Adrenal gland (tissue), 12 donors: ENCODE data around the gene GLIPR1L1. TPM values are rescaled to one million over a fixed set of nuclear protein-coding genes. Genes with fewer than 3 reads are reported as not detected.
A peak's percentile ranks its signal among the peaks of the same experiment; 100 is the strongest.

Experiments used
- DNase-seq, 7 donors: peaks; one replicate each; pipeline ENCODE4 v3.0.0-alpha.2; 2019 to 2020
- H3K27ac ChIP-seq, 5 donors: fragments of 200-600 bp; sonication (generic) in 4 of 5; 1 replicate in 3 of 5; 2 replicates in 2 of 5; pipeline versions ENCODE4 v1.5.1 to v1.8.0; 2016 to 2020; ENCODE audit warnings: mild to moderate bottlenecking in 1 of 5
- H3K27me3 ChIP-seq: fragments of 200-600 bp; 2 replicates; pipeline ENCODE4 v1.8.0; 2021
- H3K36me3 ChIP-seq, 2 donors: fragments of 200-600 bp; replicated peaks in 1 of 2; 1 replicate in 1 of 2; 2 replicates in 1 of 2; pipeline versions ENCODE4 v1.5.1 to v1.8.0; 2018 to 2022
- H3K4me1 ChIP-seq, 2 donors: fragments of 200-600 bp; replicated peaks in 1 of 2; 1 replicate in 1 of 2; 2 replicates in 1 of 2; pipeline versions ENCODE4 v1.5.1 to v1.8.0; 2018 to 2021
- H3K4me3 ChIP-seq, 4 donors: fragments of 200-600 bp; sonication (generic) in 3 of 4; one replicate each; pipeline ENCODE4 v1.5.1; 2016 to 2018
- H3K9me3 ChIP-seq, 3 donors: fragments of 200-600 bp; sonication (generic) in 1 of 3; replicated peaks in 1 of 3; 1 replicate in 2 of 3; 2 replicates in 1 of 3; pipeline versions ENCODE4 v1.5.1 to v1.8.0; 2016 to 2021
- CTCF ChIP-seq, 6 experiments: fragments of 450-650 bp in 4 of 6; fragments of 200-600 bp in 2 of 6; sonication (generic) in 1 of 6; IDR thresholded peaks; 1 replicate in 5 of 6; 2 replicates in 1 of 6; pipeline versions ENCODE4 v1.5.1 to v1.8.0; 2016 to 2021; ENCODE audit warnings: antibody characterized with exemption in 6 of 6, mild to moderate bottlenecking in 2 of 6, moderate library complexity in 1 of 6
- POLR2A ChIP-seq, 2 donors: fragments of 450-650 bp; IDR thresholded peaks; one replicate each; pipeline ENCODE4 v1.6.1; 2017; ENCODE audit warnings: antibody characterized with exemption in 2 of 2, mild to moderate bottlenecking in 2 of 2, moderate library complexity in 1 of 2
- WGBS, 4 donors: extraction: QIAGEN DNeasy Blood & Tissue Kit in 2 of 4; methylation state at CpG; one replicate each; pipeline versions ENCODE4 v1.1.5 to v1.1.7; 2013 to 2017; 5-methylcytosine and 5-hydroxymethylcytosine counted together
- intact Hi-C, 2 donors: fragments of 100-400 bp; cut with DNase I; formaldehyde crosslinking; loops; one replicate each; pipeline versions ENCODE4 v1.14.1 to v1.15.0; 2022 to 2023
- polyA plus RNA-seq, 3 donors: library from polyadenylated mRNA; stranded (reverse); fragments of 200-250 nt in 2 of 3; fragments of 350-450 nt in 1 of 3; fragmentation: Illumina TruSeq in 1 of 3; extraction: RNeasy Lipid Tissue Mini Kit (QIAGEN cat#74804) in 1 of 3; gene quantifications; one replicate each; pipeline ENCODE4 v1.2.3, GENCODE V29; 2013 to 2014
- total RNA-seq, 9 donors: library from RNA; depleted of rRNA in 4 of 9; stranded (reverse); fragments of >200 nt in 4 of 9; fragments of 120-200 nt in 1 of 9; fragmentation: NEBNext Ultra II Directional in 1 of 9; extraction: Animal tissue kit (Norgen Biotek cat#: 25700) in 1 of 9; gene quantifications; one replicate each; pipeline versions ENCODE4 v1.1.0 to v1.2.4, GENCODE V29; 2013 to 2023
- donor health status: healthy with polysubstance abuse.
- donor health status: Bipolar disorder and iron deficiency.
- donor health status: DM: yes; HTN: yes; CAD: no.
- donor health status: DM: no; HTN: no; CAD: no.
- donor health status: DM: no; HTN: no; CAD: no.
- donor health status: DM: yes; HTN: yes; CAD: no.

Gene GLIPR1L1
- total and polyA plus RNA-seq, 12 donors, result not detected

- WGBS, 4 donors, result 88 to 96% (median 92%) methylated on average over 1 of the region's 1 CpG
- Histone ChIP-seq H3K9me3 (no peaks in the 10 kb centered on the region), H3K36me3 (no peaks in the 10 kb centered on the region), H3K4me3 (no peak overlapping the region), H3K27ac (no peak overlapping the region), H3K27me3 (no peaks in the 10 kb centered on the region), H3K4me1 (peaks cover 0 to 6% of the 10 kb centered on the region in 2 donors)
- intact Hi-C loops, result no loop called here
- peak in 1 of 7 donors; percentile 9 for DNase-seq
- TF ChIP-seq POLR2A (IDR thresholded peaks at IDR 0.05) (no peak), CTCF (IDR thresholded peaks at IDR 0.05) (no peak)
Observed at GRCh38 chr12:75378354-75378753, 43.9 kb downstream of the GLIPR1L1 start.

- no peaks in the 10 kb centered on the region for H3K36me3 ChIP-seq
- TF ChIP-seq POLR2A (IDR thresholded peaks at IDR 0.05) (no peak), CTCF (IDR thresholded peaks at IDR 0.05) (no peak)
- 71 to 86% (median 78%) methylated on average over 1 of the region's 1 CpG for WGBS, 4 donors
- H3K9me3 ChIP-seq, result no peaks in the 10 kb centered on the region
- DNase-seq, result no peak
- peak overlapping the region in 3 of 5 donors; percentile 91 to 96 (median 93) for H3K27ac ChIP-seq
- H3K4me1 ChIP-seq, result peaks cover 13 to 19% of the 10 kb centered on the region in 2 donors
- no peaks in the 10 kb centered on the region for H3K27me3 ChIP-seq
- intact Hi-C loops, result loop anchor here in 1 of 2 donors (10.0 kb wide), 1 partner anchor 54 kb away; the partner anchor contains the start of genes CAPS2 and GLIPR1L1
- peak overlapping the region in 1 of 4 donors; percentile 71 for H3K4me3 ChIP-seq
Observed at GRCh38 chr12:75389061-75389460, 54.6 kb downstream of the GLIPR1L1 start.

DNA sequence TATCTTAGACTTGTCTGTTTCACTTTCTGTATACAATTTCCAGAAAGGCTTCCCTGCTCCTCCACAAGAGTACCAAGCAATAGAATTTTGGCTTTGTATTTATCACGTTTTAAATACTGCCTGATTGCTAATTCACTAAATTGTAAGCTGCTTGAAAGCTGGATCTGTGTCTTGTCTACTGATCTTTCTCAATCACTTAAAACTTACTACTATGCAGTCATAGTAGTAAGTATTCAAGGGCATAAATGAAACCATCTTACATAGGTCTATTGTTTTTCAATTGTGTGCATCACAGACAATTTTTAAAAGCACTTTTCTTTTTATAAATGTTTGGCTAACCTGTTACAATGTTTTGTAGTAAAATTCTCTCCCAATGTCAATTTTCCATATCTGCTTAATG, 55.2 kb downstream of the GLIPR1L1 start:
- no peak for DNase-seq
- Histone ChIP-seq H3K36me3 (no peaks in the 10 kb centered on the region), H3K4me3 (peak overlapping the region in 2 of 4 donors; percentile 26 to 71), H3K27ac (peak overlapping the region in 4 of 5 donors; percentile 42 to 96 (median 92)), H3K27me3 (no peaks in the 10 kb centered on the region), H3K9me3 (no peaks in the 10 kb centered on the region), H3K4me1 (peaks cover 13 to 19% of the 10 kb centered on the region in 2 donors)
- no peak for TF ChIP-seq CTCF (IDR thresholded peaks at IDR 0.05)
- no peak for TF ChIP-seq POLR2A (IDR thresholded peaks at IDR 0.05)
- intact Hi-C loops, result loop anchor here in 1 of 2 donors (10.0 kb wide), 1 partner anchor 55 kb away; the partner anchor contains the start of genes CAPS2 and GLIPR1L1
- 0 to 21% (median 11%) methylated on average over 1 of the region's 1 CpG for WGBS, 4 donors

DNA sequence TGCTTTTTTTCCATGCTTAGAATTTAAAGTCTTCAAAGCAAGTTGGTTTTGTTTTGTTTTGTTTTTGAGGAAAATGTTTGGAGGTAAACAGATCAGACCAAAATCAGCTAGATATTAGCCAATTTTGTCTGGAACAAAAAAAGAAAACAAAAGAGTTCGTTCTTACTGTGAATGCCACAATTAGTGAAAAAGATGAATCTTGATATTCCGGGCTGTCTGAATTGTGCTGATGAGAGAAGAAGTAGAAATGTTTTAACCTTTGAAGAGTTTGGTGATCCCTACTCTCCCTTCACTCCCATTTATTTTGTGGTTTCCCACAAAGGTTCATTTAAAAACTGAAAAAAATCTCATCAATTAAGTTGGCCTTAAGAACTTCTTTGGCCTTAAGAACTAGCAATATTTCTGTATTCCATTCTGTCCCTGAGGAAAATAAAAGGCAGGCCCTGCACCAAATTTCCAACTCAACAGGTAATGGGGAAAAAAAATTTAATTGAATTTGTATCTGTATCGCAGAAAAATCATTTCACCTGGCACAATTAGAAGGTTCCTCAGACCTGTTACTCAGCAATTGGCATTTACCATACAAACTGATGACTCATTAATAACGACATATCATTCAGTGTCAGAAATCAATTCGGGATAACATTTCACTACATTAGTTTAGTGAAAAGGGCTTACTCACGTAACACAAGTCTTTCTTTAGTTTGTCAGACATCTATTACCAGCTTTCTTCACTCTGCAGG, 55.9 kb downstream of the GLIPR1L1 start:
- H3K27ac ChIP-seq, result peak overlapping the region; percentile 42 to 96 (median 91)
- no peaks in the 10 kb centered on the region for H3K9me3 ChIP-seq
- H3K4me3 ChIP-seq, result peak overlapping the region in 2 of 4 donors; percentile 26 to 71
- intact Hi-C loops, result no loop called here
- TF ChIP-seq POLR2A (IDR thresholded peaks at IDR 0.05) (no peak), CTCF (IDR thresholded peaks at IDR 0.05) (no peak)
- 18 to 26% (median 23%) methylated on average over 6 of the region's 6 CpGs for WGBS, 4 donors
- peak in 1 of 7 donors; percentile 8 for DNase-seq
- no peaks in the 10 kb centered on the region for H3K27me3 ChIP-seq
- no peaks in the 10 kb centered on the region for H3K36me3 ChIP-seq
- peaks cover 13 to 19% of the 10 kb centered on the region in 2 donors for H3K4me1 ChIP-seq
